Mucosa of gallbladder (tissue), 1 donor: ENCODE measurements around the gene AGBL5. TPM values are rescaled to one million over a fixed set of nuclear protein-coding genes. Genes with fewer than 3 reads are reported as not detected.

ENCODE experiments used
- DNase-seq: peaks from one replicate; pipeline ENCODE4 v3.0.0-alpha.2; 2020; ENCODE audit warnings: low spot score
- total RNA-seq: library from RNA; stranded (reverse); gene quantifications from one replicate; pipeline ENCODE4 v1.2.1, GENCODE V29; 2021
- donor health status: DM: no; HTN: no; CAD: no.

AGBL5 gene
- total RNA-seq, 1 donor from 2014 or later, result 27.9 TPM

DNA sequence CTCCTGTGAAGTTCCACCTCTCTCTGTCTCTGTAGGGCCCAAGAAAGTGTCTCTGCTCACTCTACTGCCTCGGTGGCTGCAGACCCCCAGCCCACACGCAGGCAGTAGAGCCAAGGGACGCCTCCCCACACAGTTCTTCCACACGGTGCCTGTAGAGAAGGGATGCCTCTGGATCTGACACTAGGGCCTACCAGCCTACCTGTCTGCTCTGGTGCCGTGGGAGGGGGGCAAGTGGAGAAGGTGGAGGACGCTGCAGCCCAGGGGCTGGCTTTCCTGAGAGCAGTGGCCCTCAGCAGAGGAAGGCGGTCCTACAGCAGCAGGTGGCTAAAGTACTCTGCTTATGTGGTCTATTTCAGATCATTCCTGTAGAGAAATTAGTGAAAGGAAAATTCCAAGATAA, 27.7 kb upstream of the AGBL5 start:
- no peak for DNase-seq

DNA sequence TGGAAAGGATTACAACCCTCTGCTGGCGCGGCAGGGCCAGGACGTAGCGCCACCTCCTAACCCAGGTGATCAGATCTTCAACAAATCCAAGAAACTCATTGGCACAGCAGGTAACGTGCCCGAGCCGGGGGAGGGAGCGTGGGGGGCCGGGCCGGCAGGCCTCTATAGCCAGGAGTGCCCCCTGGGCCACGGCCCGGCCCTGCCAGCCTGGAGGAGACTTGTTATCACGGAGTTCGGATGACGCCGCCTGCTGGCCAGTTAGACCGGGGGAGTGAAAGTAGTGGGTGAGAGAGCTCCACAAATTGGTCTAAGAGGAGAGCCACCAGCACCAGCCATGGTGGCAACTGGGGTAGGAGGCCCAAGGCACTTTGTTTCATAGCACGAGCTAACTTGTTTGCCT, 27.3 kb upstream of the AGBL5 start:
- no peak for DNase-seq

DNA sequence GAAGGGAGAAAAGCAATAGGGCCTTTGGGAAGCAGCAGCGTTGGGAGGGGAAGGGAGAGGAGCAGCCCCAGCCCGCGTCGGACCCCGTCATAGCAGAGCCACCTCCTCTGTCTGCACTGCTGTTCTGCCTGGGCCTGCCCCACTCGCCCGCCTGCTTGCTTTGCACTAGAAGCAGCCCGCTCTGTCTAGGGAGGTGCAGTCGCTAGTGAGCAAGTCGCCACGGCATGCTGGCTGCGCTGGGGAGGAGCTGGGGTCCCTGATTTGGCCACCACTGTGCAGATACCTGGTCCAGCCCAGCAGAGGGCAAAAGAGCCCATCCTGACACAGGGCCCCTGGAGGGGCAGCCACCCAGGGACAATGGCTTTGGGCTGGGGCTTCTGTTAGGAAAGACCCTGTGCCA, 26.7 kb upstream of the AGBL5 start:
- no peak for DNase-seq

DNA sequence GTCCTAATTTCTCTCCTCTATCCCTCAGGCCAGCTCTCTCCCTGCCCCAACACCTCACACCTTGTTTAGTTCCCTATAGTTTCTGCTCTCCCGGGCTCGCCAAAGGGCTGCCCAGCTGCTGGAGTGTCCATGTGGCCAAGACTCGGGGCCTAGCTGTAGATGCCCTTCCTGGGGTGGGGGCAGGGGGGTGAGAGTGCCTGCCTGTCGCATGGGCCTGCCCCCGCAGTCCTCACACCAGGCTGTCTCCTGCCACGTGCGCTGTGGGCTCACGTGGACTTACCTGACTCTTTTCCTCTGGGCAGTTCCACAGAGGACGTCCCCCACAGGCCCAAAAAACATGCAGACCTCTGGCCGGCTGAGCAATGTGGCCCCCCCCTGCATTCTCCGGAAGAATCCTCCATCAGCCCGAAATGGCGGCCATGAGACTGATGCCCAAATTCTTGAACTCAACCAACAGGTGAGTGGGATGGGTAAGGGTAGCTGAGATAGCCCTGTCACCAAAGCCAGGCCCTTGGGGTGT, 26.1 kb upstream of the AGBL5 start:
- no peak for DNase-seq

DNA sequence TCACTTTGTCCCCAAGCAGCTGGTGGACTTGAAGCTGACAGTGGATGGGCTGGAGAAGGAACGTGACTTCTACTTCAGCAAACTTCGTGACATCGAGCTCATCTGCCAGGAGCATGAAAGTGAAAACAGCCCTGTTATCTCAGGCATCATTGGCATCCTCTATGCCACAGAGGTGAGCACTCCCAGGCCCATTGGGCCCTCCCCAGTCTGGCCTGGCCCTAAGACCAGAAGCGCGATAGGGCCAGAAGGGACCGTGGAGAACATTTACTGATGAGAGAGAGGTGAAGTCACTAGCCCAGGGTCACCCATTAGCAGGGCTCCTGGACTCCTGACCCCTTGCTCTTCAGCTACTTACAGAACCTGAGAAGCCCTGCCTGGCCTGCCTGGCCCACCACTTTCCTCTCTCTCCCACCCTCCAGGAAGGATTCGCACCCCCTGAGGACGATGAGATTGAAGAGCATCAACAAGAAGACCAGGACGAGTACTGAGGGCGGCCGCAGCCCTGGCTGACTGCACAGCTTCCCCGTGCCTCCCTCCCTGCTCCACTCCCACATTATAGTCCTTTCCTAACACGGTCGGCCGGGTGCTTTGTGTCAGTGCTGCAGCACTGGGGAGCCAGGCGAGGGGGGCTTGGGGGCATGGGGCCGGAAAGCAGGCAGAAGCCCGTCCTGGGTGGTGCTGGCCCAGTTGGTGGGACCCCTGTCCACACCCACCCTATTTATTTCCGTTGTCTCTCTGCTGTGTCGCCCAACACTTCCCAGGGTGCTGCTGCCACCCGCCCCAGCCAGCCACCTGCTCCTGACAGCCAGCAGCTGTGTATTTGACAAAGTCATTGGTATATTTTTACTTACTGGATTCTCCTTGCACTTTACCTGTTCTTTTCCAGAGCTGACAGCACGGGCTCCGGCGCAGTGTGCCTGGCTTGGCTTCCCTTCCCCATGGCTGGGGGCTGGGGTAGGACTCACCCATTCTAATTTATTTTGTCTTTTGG, 25.3 kb upstream of the AGBL5 start:
- no peak for DNase-seq

DNA sequence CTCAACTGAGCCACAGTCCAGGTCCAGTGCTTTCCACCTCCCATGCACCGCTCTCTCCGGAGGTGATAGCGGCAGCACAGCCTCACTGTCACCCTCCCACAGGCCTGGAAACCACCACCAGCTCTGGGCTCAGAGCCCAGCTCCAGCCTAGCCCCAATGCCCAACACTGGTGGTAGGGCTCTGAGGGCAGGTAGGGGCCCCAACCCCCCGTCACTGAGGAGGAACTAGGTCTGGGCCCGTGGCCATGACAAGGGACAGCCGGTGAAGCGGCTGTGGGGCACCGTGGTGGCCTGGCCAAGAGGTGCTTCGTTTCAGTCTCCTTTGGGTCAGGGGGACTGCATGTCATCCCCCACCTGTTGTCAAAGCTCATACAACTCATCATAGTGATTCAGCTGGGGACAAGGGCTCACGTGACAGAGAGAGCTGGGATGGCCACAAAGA, 24.2 kb upstream of the AGBL5 start:
- no peak for DNase-seq

DNA sequence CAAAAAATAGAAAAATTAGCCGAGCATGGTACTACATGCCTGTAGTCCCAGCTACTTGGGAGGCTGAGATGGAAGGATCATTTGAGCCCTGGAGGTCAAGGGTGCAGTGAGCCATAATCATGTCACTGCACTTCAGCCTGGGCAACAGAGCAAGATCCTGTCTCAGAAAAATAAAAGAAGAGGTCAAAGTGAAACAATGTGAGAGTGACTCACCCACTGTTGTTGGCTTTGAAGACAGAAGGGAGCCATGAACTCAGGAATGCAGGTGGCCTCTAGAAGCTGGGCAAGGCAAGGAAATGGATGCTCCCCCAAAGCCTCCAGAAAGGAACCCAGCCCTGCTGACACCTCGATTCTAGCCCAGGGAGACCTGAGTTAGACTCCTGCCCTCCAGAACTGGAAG, 22.4 kb upstream of the AGBL5 start:
- no peak for DNase-seq

DNA sequence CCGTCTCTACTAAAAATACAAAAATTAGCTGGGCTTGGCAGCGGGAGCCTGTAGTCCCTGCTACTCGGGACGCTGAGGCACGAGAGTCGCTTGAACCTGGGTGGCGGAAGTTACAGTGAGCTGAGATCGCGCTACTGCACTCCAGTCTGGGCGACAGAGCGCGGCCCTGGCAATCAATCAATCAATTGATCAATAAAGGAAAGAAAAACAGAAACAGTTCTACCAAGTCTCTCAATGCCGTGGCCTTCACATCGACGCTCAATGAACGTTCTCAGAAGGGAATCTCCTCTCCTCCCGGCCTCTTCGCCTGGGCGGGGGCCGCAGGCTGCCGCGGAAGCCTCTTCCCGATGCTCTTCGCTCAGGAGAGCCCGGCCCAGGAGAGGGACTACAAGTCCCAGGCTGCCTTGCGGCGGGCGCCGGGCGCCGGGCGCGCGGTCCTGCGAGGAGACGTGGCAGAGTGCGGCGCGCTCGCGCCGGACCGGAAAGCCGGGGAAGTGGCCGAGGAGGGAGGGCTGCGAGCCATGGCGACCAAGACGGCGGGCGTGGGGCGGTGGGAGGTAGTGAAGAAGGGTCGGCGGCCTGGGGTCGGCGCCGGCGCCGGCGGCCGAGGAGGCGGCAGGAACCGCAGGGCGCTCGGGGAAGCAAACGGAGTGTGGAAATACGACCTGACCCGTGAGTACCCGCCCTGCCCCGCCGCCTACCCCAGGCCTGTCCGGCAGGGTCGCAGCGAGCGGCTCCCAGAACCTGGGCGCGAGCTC, 18.8 kb upstream of the AGBL5 start, which contains the start of gene TMEM214:
TSS of gene TMEM214 (plus strand) at position 471 of the 758 bp plus-strand sequence. CDS start at position 522, 51 bp downstream.
- DNase-seq, result peak; percentile 89

DNA sequence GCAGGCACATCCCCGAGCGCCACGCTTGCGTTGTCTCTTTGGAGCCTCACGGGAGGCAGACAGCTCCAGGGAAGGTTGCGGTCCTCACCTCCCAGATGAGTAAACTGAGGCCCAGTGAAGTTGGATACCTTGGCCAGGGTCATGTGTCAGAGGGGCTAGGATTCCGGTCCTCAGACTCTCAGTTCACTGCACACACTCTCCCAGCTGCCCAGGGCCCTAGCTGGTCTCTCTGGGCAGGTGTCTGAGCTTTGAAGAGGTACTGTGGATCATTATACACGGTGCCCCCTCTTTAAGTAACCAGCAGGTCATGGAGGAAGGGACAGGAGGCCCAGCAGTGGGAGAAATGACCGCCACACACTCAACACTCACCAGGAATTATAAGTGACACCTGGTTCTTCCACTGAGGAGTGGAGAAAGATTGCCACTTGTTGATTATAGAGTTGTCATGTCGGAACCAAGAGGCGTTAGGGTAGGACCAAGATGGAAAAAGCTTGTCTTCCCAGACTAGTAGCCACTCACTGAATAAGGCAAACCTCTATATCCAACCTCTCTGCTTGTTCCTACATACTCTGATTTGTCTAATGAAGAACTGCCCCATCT, 18.1 kb upstream of the AGBL5 start:
- no peak for DNase-seq

DNA sequence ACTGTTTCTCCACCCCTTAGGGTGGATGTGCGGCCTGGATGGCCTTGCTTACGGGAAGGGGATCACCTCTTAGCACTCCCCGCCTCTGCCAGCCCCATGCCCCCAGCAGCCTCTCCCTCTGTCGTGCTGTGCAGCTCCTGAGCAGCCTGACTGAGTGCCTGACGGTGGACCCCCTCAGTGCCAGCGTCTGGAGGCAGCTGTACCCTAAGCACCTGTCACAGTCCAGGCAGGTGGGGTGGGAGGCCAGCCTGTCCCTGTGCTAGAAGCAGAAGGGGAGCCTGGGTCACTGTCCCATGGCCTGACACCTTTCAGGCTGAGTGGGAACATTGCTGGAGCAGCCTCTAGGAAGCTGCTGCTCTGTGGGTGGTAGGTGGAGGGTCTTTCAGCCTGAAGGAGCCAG, 13.5 kb upstream of the AGBL5 start:
- no peak for DNase-seq

DNA sequence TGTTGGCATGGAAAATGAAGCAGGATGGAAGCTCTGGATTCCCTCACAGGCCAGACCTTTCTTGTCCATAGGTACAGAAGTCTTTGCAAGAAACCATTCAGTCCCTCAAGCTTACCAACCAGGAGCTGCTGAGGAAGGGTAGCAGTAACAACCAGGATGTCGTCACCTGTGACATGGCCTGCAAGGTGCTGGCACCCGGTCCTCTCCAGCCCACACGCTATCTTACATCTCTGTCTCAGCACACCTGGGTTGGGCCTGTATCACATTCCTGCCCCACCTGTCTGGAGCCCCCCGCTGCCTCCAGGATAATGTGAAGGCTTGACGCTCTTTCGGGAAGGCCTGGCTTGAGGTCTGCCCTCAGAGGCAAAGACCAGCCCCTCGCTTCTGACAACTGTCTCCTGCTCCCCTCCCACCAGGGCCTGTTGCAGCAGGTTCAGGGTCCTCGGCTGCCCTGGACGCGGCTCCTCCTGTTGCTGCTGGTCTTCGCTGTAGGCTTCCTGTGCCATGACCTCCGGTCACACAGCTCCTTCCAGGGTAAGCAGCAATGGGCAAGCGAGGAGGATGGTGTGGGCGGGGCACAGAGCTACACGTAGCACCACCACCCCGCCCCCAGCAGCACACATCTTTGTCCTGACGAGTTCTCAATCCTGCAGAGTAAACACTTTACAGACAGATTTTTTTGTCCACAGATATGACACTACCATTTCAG, 12.7 kb upstream of the AGBL5 start:
- no peak for DNase-seq

DNA sequence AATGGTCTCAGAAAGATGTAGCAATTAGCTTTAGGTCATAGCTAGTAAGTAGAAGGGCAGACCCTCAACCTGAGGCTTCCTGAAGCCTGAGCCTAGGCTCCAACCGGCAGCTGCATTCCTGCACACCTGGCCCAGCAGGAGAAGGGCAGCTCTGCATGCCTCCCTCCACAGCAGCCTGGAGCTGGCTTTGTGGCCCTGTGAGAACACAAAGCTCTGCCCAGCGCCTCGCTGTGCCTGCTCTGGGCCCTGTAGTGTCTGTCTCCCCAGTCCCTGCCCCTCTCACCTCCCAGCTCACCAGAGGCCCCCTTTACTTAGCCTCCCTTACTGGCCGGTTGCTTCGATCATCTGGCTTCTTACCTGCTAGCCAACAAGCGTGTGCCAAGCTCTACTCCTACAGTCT, 12.0 kb upstream of the AGBL5 start:
- no peak for DNase-seq

DNA sequence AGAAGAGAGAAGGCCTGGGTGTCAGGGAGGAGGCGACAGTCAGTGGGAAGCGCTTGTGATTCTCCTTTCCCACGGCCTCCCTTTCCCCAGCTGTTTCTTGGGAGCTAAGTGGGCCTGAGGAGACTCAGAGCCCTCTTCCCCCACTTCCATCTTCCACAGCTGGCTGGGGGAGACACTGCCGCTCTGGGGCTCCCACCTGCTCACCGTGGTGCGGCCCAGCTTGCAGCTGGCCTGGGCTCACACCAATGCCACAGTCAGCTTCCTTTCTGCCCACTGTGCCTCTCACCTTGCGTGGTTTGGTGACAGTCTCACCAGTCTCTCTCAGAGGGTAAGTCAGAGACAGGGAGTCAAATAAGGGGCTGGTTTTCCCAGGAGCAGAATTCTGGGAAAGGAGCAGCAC, 11.6 kb upstream of the AGBL5 start:
- no peak for DNase-seq

DNA sequence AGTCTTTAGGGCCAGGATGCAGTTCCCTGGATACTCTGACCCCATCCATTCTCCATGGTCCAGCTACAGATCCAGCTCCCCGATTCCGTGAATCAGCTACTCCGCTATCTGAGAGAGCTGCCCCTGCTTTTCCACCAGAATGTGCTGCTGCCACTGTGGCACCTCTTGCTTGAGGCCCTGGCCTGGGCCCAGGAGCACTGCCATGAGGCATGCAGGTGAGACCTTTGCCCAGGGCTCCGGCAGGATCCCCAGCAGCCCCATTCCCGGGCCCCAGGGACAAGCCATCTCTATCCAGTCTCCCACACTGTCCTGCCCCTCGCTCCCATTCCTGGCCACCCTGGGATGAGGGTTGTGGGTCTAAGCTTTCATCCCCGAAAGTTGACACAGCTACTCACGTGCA, 11.2 kb upstream of the AGBL5 start:
- DNase-seq, result no peak

DNA sequence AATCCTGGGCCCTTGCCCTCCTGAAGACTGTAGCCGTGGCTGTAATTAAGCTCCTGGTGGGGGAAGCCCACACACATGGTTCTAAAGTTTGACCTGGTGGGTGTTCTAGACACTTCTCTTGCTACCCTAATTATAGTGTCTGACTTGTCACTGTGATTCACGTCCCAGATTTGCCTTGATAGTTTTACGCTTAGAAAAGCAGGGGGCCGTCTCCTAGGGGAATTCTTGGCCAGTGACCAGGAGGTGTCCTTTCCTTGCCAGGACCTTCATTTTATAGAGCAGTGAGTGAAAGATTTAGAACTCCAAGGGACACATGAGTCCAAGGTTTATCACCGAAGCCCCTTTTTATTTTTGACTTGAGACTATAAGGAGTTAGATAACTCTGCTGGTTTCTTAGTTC, 9.7 kb upstream of the AGBL5 start:
- DNase-seq, result no peak

DNA sequence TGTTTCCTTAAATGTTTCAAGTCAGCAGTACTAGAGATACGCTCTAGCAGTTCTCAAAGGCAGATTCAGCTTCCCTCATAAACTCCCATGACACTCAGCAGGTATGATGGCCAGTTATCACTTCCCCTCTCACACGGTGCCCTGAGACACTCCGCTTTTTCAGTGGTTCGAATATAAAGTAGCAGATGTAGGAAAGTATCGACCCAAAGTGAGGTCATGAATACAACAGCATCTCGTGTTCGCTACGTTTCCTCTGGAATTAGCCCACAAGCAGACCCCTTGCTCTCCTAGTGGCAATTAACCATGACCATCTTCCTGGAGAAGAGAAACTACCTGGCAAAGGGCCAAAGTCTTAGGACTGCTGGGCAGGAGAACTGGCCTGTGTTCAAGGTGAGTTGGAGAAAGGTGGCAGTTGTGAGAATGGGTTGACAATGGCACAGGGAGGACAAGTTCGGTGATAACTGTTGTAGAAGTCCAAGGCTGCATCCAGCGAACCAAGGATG, 9.3 kb upstream of the AGBL5 start:
- DNase-seq, result no peak

DNA sequence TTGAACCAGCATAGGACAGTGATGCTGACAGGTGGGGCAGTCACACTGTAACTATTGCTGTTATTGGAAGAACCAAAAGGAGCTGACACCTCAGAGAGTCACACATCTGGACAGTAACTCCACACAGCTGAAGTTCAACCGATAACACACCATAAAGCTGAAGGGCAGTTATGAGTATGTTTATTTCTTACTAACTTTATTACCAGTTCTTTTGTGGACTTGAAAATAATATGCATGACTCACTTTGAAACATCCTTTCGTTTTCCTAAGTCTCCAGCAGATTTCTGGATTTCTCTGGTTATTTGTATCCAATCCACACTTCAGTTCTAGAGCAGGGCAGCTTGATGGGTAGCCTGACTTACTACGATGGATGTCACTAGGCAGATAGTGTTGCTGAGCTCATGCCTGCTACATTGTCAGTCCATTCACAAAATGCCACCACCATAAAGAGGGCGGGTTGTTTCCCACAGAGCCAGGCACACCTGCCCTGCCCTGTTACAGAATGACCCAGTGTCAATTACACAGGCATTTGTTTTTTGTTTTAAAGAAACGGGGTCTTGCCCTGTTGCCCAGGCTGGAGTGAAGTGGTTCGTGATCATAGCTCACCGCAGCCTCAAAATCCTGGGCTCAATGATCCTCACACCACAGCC, 8.4 kb upstream of the AGBL5 start:
- no peak for DNase-seq

DNA sequence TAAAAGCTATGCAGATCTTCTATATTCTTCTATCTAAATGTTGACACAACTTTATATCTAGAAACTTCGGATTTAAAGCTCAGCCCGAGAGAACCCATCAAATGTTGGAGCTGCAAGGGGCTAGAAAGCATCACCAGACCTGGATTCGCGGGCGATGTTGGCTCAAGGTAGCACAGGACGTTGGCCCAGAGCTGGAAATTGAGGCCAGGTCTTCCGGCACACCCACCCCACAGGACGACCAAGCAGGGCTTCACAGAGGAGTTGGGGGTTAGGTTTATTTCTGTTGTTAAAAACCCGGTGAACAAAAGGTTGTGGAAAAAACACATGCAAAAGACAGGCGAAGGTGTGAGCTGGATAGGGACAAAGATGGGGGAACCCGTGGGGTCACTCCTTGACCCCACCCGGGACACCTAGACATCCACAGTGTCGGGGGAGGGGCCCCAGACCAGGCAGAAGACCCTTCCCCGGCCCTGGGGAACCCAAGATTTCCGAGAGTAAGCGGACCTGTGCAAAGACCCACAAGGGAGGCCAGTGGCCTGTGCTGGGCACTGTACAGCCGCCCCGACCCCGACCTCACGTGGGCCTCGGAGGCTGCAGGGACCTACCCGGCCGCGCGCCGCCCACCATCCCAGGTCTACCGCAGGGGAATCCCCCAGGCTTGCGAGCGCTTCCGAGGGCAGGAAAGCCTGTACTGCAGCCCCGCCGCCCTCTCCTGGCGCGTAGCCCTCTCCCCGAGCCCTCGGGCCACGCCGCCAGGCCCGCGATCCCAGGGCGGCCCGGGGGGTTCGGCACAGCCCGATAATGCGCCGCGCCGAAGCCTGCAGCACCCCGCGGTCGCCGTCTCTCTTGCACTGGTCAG, 1.8 kb upstream of the AGBL5 start:
- no peak for DNase-seq

DNA sequence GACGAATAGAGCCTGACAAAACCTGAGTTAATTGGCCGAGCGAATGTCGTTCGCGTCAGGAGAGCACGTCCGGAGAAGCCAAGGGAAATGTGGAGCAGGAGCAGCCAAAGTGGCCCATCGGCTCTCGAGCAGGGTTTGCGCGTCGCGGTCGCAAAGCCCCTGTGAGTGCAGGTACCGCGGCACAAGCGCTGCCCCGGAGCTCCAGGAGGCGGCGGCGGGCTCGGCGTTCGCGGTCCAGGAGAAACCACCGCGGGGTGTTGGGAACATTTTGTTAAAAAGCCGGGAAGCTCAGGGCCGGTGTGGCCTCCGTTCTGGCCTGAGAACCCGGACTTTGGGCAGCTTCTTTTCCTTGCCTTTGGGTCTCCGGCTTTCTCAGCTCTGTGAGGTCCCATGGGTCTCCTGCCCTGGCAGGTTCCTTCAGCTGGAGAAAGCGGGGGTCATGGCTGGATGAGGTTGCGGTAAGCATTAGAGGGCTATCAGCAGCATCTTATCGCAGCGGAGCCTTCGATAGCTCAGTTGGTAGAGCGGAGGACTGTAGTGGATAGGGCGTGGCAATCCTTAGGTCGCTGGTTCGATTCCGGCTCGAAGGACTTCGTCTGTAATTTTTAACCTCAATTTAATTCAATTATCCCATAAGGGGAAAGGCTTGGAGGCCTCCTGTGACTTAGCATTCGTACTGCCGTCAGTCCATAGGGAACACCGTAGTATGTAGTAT, 1.0 kb upstream of the AGBL5 start:
- peak; percentile 94 for DNase-seq
